ENCODE data around the gene PPP2R1B.
"Not testable (repeated sequence)": the region's sequence is repeated elsewhere in the genome, so short reads cannot be mapped to it uniquely, and the experiment has no call there.

The PPP2R1B gene

DNA sequence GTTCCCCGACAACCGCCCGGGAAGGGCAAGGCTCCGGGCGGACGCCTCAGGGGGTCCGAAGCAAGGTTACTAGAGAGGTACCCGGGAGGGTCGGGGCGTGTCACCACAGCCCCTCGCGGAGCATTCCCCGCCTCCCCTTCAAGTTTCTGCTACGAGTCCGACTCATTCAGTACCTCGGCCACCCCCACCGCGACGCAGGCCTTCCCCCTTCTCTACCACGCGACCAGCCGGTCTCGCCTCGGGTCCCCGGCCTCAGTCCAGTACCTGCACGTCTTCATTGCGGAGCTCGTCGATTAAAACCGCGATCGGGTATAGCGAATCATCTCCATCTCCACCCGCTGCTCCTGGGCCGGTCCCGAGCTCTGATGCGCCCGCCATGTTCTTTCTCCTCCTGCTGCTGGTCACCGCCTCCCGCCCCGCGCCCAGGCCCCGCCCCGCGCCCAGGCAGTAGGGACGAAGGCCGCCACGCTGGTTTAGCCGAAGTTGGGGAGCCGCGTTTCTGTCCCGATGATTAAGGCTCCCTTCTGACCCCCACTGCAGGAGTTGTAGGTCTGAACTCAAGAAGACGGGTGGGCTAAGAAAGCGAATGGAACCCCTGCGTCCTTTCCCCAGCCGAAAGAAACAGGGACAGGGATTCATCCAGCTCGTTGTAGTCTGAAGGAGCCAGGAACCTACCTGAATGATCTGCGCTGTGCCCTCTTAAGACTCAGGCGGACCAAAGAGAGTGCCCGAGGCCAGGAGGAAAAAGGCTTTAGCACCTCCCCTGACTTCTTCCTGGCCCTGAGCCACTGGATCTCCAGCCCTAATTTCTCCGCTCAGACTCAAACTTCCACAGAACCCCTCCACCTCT lies at the start of gene PPP2R1B:
PPP2R1B (minus strand) TSS at position 406 of the 850 bp plus-strand sequence; CDS start at position 378, 28 bp downstream.
- peak; percentile 60 for DNase-seq

DNA sequence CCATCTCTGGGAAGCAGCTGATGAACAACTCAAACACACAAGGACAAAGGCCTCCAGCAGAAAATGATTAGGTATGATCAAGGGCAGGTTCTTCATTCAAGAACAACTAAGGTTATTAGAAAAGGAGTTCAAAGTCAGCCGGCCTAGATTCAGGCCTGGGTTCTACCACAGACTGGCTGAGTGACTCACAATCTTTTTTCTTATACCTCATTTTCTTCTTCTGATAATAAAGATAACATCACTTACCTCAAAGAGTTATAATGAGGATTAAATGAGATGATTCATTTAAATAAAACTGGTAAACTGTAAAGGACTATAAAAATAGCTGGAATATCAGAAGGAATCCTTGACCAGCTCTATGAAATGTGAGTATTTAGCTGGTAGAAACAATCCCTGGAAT lies 49.3 kb upstream of the PPP2R1B start:
- no peak for DNase-seq

DNA sequence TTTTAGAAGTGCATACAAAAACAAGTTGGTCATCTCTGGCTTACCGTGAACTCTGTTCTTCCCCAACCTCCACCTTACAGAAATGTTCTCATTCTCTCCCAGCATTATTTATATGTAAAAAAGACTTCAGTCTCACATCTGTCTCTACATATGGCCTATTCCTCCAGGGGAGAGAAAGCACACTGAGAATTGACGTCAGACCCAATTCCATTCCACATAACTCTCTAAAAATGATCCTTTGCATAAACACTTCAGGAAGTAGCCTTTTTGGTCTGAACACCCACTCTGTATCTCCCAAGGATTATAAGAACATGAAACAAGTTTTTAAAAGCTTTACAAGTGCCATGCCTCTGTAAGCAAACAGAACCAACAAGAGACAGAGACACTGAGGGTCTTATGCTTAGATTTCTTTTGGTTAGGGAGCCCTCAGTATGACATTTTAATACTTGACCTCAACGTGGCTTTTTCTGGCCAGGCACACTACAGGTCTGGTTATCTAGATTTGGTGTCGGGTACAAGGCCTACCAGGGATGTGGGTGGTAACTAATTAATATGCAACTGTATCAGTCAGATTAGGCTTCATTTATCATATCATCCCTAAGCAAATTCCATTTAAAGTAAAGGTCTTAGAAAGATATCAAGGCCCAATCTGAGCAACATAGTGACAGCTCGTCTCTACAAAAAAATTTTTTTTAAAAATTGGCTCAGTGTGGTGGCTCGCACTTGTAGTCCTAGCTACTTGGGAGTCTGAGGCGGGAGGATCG lies 48.5 kb upstream of the PPP2R1B start:
- DNase-seq, result no peak

DNA sequence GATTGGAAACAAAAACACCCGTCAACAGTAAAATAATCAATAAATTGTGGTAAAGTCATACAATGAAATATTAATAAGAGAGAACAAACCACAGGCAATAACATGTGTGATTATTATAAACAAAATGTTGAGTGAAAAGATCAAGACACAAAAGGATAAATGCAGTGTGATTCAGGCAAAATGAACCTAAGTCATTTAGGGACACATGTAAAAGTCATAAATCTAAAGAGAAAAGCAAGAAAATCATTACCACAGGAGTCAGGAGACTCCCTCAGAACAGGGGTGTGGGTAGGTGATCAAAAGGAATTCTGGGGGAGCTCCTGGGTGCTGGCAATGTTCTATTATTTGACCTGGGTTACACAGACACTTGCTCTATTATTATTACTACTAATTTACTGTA lies 47.9 kb upstream of the PPP2R1B start:
- DNase-seq, result no peak

DNA sequence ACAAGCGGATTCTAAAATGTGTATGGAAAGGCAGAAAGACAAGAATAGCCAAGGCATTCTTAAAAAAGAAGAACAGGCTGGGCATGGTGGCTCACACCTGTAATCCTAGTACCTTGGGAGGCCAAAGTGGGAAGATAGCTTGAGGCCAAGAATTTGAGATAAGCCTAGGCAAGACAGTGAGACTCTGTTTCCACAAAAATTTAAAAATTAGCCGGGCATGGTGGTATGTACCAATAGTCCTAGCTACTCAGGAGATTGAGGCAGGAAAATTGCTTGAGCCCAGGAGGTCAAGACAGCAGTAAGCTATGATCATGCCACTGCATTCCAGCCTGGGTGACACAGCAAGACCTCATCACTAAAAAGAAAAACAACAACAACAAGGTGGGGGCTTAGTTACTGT lies 46.0 kb upstream of the PPP2R1B start:
- DNase-seq, result no peak

DNA sequence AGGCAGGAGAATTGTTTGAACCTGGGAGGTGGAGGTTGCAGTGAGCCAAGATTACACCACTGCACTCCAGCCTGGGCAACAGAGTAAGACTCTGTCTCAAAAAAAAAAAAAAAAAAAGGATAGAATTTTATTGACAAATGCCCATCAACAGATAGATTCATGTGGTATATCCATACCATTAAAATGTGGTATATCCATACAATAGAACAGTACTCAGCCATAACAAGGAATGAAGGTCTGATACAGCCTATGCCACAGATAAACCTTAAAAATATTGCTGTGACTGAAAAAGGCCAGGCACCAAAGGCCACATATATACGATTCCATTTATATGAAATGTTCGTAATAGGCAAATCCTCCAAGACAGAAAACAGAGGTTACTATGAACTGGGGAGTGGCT lies 45.3 kb upstream of the PPP2R1B start:
- DNase-seq, result no peak

DNA sequence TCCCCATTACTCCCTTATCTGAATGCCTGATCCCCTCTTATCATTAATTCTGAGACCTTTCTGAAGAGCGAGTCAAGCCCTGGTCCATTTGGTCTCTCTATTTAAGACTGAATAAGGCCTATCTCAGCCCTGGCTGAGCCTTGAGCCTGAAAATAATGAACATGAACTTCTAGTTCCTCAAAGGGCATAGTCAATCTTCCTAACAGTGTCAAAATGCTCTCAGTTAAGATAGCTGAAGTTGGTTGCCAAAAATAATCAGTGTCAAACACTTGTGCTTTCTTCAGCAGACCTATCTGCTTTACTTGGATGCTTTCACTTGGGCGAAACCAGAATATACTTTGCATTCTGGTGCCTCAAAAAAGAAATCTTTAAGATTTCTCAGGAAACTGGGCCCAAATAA lies 42.6 kb upstream of the PPP2R1B start:
- no peak for DNase-seq

DNA sequence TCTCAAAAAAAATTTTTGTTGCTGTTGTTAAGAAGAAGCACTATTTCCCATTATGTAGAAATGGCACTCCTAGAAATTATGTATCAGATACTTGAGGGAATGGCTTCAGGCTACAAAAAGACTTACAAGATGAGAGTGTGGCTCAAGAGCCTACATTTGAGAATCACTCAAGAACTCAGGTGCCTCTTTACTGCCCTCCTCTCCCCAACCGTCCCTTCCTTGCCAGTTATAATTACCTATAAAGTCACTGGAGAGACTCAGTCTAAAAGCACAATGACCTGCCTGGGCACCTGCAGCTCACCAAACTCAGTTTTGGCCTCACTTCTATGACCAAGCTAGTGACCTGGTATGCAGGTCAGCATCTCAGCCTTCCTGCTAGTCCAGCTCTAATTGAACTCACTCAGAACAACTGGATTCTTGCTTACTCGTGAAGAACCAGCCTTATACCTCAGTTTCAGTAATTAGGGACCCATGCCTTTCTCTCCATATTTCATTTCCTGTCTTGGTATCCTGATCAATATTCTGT lies 41.9 kb upstream of the PPP2R1B start:
- no peak for DNase-seq

DNA sequence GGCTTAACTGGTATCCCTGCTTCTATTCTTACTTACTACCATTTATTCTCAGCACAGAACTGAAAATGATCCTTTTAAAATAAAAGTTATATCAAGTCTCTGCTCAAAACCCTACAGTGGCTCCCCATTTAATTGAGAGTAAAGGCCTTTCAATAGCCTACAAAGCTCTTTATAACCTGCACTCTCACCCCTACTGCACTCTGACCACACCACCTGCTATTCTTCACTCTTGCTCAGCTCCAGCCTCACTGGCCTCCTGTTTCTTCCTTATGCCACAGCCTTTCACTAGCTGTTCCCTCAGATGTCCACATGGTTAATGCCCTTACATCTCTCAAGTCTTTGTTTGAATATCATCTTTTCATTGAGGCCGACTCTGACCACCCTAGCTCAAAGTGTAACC lies 40.9 kb upstream of the PPP2R1B start:
- no peak for DNase-seq

DNA sequence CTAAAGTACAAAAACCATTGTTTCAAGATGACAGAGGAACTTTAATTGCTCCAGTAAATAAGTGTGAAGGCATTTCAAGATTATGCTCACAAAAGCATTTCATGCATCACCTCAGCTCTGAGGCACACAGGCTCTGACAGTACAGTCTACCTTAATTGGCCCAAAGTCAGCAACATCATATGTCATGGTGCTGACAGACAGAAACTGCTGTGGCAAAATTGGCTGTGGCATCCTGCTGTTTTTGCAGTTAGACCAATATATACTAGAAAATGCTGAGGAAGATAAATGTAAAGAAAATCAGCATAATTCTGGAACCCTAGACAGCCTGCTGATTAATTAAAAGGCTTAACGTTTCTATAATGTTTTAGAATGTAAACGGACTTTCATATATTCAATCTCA lies 34.9 kb upstream of the PPP2R1B start:
- no peak for DNase-seq

DNA sequence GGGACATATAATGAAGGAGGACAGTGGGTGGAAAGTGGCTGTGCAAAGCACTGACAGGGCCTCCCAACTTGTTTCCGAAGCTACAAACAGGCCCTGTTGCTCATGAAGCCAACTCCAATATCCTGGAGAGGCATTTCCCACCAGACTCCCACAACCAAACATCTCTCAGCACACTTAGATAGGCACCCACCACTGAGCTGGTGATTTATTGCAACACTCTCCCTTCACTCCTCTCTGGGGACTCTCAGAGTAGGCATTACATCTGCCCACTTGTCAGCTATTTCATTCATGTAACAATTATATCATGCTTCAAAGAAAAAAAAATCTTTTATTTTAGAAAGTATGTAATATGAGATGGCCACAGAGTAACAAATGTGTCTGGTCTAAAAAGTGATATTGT lies 32.1 kb upstream of the PPP2R1B start:
- no peak for DNase-seq

DNA sequence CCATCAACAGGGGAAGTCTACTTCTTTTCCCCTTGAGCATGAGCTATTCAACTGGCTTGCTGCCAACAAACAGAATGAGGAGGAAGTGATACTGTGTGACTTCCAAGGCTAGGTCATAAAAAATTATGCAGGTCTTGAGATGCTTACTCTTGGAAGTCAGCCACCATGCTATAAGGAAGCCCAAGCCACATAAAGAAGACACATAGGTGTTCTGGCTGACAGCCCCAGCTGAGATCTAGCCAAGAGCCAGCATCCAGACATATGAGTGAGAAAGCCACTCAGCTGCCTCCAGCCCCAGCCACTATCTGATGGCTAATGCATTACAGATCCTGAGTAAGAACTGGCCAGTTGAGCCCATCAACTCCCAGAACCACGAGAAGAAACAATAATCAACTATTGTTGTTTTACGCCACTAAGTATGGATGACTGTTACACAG lies 31.0 kb upstream of the PPP2R1B start:
- DNase-seq, result peak; percentile 20

DNA sequence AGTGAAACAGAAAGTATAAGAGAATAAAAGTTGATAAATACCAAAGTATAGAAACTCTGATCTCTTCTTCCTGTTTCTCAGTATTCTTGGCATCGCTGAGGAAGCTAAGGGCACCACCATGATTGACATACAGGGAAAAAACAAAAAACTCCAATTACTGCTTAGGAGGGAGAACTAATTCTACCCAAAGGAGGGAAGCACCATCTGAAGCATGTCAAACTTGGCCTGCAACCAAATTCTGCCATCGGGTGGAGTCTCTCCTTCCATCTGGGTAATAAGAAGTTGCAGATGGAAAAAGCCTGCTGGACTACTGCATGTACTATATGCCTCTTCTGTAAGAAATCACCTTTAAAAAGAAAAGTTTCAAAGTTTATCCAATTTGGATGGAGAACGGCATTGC lies 30.5 kb upstream of the PPP2R1B start:
- DNase-seq, result no peak

DNA sequence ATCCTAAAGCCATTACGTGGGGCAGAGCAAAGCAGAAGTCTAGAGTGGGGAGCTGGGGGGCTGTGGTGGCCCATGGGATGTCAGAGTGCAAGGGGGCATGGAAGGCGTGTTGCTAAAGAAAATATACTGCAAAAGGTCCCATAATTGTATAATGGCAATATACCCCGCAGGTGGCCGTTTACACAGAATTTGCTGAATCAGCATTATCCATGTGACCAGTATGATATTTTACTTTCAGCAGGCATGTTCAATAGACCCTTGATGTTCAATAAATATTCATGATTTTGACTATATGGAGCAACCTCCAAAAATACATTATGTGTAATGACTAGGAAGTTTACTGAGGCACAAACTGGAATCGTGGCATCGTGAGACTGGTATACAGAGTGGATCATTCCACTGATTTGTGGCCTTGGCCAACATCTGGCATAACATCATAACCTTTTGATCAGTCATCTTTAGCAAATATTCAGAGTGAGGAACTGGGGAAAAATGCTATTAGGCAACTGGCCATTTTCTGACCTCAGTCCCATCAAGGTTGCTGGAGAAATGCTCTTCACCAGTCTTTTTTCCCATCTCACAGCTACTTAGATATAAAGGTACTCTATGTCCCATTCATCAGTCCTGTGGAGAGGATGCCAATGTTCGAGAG lies 29.3 kb upstream of the PPP2R1B start:
- no peak for DNase-seq

DNA sequence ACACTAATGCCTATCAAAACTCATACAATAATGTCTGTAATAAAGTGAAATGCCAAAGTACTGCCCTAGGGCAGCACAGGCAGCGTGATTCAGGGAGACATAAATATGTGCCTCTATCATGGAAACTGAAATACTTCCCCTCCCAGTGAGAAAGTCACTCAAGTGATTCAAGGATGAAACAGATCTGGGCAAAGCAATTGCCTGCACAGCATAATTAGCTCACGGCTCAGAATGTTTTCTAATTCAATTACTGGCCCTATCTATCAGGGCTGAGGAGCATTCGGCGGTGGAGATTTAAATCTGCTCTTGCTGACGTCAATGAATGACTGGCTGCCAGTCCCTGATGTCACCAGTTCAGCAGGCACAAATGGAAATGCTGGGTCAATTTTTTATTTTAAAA lies 27.7 kb upstream of the PPP2R1B start:
- DNase-seq, result no peak

DNA sequence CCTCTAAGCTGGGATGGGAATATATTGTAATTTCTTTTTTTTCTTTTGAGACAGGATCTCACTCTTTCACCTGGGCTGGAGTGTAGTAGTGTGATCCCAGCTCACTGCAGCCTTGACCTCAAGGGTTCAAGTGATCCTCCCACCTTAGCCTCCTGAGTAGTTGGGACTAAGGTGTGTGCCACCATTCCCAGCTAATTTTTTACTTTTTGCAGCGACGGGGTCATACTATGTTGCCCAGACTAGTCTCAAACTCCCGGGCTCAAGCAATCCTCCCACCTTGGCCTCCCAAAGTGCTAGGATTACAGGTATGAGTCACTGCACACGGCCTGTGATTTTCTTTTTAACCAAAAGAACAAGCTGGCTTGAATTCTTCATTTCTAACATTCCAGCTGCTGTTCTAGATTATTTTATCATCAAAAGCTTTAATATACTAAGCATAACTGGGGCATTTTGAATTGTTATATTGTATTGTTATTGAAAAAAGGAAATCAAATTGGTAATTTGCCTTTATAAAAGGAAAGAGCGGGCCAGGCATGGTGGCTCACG lies 26.8 kb upstream of the PPP2R1B start:
- no peak for DNase-seq

DNA sequence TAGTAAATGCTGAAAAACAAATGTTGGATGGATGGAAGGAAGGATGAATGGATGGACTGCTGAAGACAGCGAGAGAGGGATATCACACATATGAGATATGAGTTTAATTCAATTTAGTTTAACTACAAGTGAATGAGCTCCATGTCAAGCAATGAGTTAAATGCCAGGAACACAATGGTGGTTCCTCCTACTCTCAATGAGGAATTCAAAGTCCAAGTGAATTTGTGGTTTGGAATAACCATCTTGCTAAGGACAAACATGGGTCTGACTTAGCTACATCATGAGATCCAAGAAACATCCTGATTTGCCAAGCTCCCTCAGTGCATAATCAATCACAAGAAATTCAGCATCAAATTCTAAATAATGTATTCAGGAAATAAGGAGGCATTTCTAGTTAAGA lies 26.1 kb upstream of the PPP2R1B start:
- no peak for DNase-seq

DNA sequence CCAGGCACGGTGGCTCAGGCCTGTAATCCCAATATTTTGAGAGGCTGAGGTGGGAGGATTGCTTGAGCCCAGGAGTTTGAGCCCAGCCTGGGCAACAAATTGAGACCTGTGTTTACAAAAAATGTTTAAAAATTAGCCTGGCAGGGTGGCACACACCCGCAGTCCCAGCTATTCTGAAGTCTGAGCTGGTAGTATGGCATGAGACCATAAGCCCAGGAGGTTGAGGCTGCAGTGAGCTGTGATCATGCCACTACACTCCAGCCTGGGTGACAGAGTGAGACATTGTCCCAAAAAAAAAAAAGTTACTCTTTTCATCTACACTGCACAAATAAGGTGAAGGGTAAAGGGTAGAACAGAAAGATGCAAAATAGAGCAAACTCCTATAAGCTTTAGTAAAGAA lies 22.3 kb upstream of the PPP2R1B start:
- DNase-seq, result no peak

DNA sequence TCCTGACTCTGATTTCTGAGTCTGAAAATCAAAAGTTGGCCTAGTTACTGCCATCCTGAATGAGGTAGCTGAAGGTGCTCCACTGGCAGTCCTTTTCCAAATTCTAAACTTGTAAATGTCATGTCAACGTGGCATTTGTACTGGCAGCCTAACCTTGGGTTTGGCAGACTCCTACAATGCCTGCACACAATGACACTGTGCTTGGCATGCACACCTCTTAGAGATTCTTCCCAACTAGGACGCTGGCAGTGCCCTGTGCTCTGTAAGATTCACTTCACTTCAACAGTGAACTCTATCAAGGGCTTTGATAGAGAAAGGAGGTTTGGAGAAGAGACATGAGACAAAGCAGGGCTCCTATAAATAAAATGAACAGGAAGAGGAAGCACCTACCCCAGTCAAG lies 21.9 kb upstream of the PPP2R1B start:
- no peak for DNase-seq

DNA sequence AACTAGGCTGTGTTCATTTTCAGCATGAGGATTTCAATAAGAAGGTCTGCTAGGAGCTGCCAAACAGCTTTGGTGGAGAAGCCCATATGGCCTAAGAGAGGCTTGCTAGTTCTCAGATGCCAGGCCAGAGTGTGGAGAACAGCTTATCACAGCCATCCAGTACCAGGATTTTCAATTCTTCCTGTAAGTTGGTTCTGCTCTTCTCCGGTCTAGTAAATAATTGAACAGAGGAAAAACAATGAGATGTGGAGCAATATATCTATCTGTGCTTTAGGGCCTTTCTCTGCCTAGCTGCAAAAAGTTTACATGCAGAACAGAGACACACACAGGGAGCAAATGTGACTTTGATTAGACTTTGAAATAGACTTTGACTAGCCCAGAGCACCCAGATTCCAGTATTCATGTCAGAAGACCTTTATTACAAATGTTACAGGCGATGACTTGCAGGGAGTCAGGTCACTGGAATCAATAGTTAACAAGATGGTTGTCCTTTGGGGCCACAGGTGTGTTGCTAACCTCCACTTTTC lies 19.8 kb upstream of the PPP2R1B start:
- no peak for DNase-seq

DNA sequence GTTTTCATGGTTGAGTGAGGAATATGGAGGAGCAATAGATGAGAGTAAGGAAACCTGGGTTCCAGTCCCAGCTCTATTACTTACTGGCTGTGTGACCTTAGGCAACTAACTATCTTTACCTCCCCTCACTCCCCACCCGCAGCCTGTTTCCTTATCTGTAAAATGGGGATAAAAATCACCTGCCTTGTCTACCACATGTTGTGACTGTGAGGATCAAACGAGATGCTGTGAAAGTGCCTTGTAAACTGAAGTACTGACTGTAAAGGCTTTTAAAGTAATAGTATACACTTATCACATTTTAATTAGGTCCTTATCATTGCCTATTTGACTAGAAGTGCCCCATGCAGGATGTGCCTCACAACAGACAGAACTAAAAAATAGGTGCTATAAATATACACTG lies 18.9 kb upstream of the PPP2R1B start:
- DNase-seq, result no peak

DNA sequence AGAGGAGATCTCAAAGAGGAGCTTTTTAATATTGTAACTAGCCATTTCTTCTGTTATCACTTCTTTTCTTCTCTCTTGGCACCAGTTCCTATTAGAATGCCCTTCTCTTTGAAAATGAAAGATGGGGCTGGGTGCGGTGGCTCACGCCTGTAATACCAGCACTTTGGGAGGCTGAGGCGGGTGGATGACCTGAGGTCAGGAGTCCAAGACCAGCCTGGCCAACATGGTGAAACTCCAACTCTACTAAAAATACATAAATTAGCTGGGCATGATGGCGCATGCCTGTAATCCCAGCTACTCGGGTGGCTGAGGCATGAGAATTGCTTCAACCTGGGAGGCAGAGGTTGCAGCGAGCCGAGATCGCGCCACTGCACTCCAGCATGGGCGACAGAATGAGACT lies 18.1 kb upstream of the PPP2R1B start:
- DNase-seq, result not testable (repeated sequence)

Measured in GDM1 (cell line).